HEK293T (cell line): ENCODE measurements around the gene LPIN3.

Source experiments
- CTCF ChIA-PET: fragments of 350-600 bp; formaldehyde crosslinking; extraction: SDS; loops from one replicate; lab custom pipeline; 2021; ENCODE audit warnings: antibody characterized with exemption, inconsistent platforms; lab: Yijun Ruan, JAX
- POLR2A ChIA-PET: fragments of 350-600 bp; formaldehyde crosslinking; extraction: SDS; loops from one replicate; lab custom pipeline; 2020; ENCODE audit warnings: antibody characterized with exemption, inconsistent platforms; lab: Yijun Ruan, JAX
- DNase-seq: peaks from one replicate; pipeline ENCODE4 v3.0.0; 2012; ENCODE audit warnings: mixed read lengths; ENCODE audit errors: extremely low spot score
- ARNT ChIP-seq: fragments of 450-650 bp; IDR thresholded peaks from 2 replicates; pipeline ENCODE4 v1.6.1; 2017; ENCODE audit warnings: mild to moderate bottlenecking
- BHLHE40 ChIP-seq: fragments of 450-650 bp; IDR thresholded peaks from 2 replicates; pipeline ENCODE4 v1.6.1; 2016; ENCODE audit warnings: mild to moderate bottlenecking, moderate library complexity, borderline replicate concordance
- CTBP1 ChIP-seq: fragments of 450-650 bp; IDR thresholded peaks from 2 replicates; pipeline ENCODE4 v1.6.1; 2016; ENCODE audit warnings: borderline replicate concordance
- ELF4 ChIP-seq: fragments of 450-650 bp; IDR thresholded peaks from 2 replicates; pipeline ENCODE4 v1.6.1; 2017; ENCODE audit warnings: antibody characterized with exemption
- FOXA1 ChIP-seq: fragments of 450-650 bp; IDR thresholded peaks from 2 replicates; pipeline ENCODE4 v1.6.1; 2016; ENCODE audit warnings: mild to moderate bottlenecking
- FOXK2 ChIP-seq: fragments of 450-650 bp; IDR thresholded peaks from 2 replicates; pipeline ENCODE4 v1.6.1; 2016; ENCODE audit warnings: mild to moderate bottlenecking
- FOXM1 ChIP-seq: fragments of 450-650 bp; IDR thresholded peaks from 2 replicates; pipeline ENCODE4 v1.6.1; 2017; ENCODE audit warnings: mild to moderate bottlenecking, borderline replicate concordance
- L3MBTL2 ChIP-seq: fragments of 450-650 bp; conservative IDR thresholded peaks from 2 replicates; pipeline ENCODE4 v1.6.1; 2016; ENCODE audit warnings: mild to moderate bottlenecking
- LEF1 ChIP-seq: fragments of 450-650 bp; IDR thresholded peaks from 2 replicates; pipeline ENCODE4 v1.6.1; 2017; ENCODE audit warnings: mild to moderate bottlenecking, borderline replicate concordance
- NFRKB ChIP-seq: fragments of 450-650 bp; IDR thresholded peaks from 2 replicates; pipeline ENCODE4 v1.6.1; 2016; ENCODE audit warnings: mild to moderate bottlenecking, moderate library complexity
- PKNOX1 ChIP-seq: fragments of 450-650 bp; IDR thresholded peaks from 2 replicates; pipeline ENCODE4 v1.6.1; 2016
- SP1 ChIP-seq: fragments of 450-650 bp; IDR thresholded peaks from 2 replicates; pipeline ENCODE4 v1.6.1; 2017
- SUZ12 ChIP-seq: fragments of 450-650 bp; IDR thresholded peaks from 2 replicates; pipeline ENCODE4 v1.6.1; 2016; ENCODE audit warnings: mild to moderate bottlenecking
- TARDBP ChIP-seq: fragments of 450-650 bp; IDR thresholded peaks from 2 replicates; pipeline ENCODE4 v1.6.1; 2016
- ZNF384 ChIP-seq: fragments of 450-650 bp; IDR thresholded peaks from 2 replicates; pipeline ENCODE4 v1.6.1; 2016

LPIN3 gene

GRCh38 chr20:41392295-41392694, 51.7 kb downstream of the LPIN3 start:
- DNase-seq, result no peak
- ChIA-PET POLR2A (no interaction called here), CTCF (no interaction called here)
- TF ChIP-seq PKNOX1 (no peak), TARDBP (no peak), CTBP1 (no peak), FOXA1 (no peak), ARNT (no peak), FOXM1 (no peak), SUZ12 (no peak)

DNA sequence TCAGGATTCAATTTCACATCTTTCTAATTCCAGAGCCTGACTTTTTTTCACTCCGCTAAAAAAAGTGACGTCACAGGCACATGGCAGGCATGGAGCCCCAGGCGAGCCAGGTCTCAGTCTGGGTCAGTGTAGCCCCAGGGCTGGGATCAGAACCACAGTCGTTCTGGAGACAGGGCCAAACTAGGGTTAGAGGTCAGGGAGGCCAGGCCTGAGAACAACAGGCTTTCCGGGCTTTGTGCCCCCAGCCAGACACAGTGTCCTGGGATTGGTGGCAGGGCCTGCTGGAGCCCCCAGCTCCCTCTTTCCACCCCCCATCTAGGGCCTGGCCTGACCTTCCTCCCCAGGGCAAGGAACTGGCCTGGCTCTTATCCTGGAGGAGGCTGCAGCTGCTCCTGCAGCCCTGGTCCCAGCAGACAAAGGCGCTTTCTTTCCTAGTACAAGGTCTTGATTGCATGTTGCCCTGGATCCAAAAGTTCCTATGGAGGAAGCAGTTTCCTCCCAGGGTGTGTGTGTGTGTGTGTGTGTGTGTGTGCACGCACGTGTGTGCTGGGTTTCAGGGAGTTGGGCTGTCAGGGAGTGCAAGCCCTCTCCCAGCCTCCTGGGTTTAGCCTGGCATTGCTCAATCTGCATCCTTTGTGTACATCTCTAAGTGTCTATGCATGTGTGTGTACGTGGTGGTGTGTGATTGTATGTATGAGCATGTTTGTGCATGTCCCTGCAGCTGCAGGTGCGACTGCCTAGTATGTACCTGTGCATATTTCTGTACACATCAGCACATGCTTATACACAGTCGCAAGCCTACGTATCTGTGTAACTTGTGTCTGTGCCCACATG, 52.5 kb downstream of the LPIN3 start:
- POLR2A ChIA-PET, result no interaction called here
- CTCF ChIA-PET, result no interaction called here

GRCh38 chr20:41393705-41394066, 53.1 kb downstream of the LPIN3 start:
- no peak for DNase-seq
- POLR2A ChIA-PET, result no interaction called here
- CTCF ChIA-PET, result no interaction called here
- TF ChIP-seq BHLHE40 (no peak), ELF4 (no peak), FOXM1 (no peak), CTBP1 (no peak), TARDBP (no peak), SUZ12 (no peak), FOXA1 (no peak), SP1 (no peak), ARNT (no peak), NFRKB (no peak)

More for the DNA sequence above, 52.5 kb downstream of the LPIN3 start:
- no peak for DNase-seq
- TF ChIP-seq FOXM1, result no peak
- no peak for TF ChIP-seq ARNT
- TF ChIP-seq PKNOX1, result no peak
- no peak for TF ChIP-seq SUZ12
- no peak for TF ChIP-seq FOXK2
- TF ChIP-seq LEF1, result no peak
- TF ChIP-seq NFRKB, result no peak
- TF ChIP-seq L3MBTL2, result no peak
- TF ChIP-seq CTBP1, result no peak
- TF ChIP-seq ELF4, result no peak

- TF ChIP-seq PKNOX1, result no peak
- TF ChIP-seq BHLHE40, result no peak
- TF ChIP-seq L3MBTL2, result no peak
- TF ChIP-seq ELF4, result no peak
- TF ChIP-seq ARNT, result no peak
- TF ChIP-seq NFRKB, result no peak
- no peak for TF ChIP-seq CTBP1
- ChIA-PET POLR2A (no interaction called here), CTCF (no interaction called here)
- DNase-seq, result no peak
Observed at GRCh38 chr20:41394081-41394480, 53.5 kb downstream of the LPIN3 start.

DNA sequence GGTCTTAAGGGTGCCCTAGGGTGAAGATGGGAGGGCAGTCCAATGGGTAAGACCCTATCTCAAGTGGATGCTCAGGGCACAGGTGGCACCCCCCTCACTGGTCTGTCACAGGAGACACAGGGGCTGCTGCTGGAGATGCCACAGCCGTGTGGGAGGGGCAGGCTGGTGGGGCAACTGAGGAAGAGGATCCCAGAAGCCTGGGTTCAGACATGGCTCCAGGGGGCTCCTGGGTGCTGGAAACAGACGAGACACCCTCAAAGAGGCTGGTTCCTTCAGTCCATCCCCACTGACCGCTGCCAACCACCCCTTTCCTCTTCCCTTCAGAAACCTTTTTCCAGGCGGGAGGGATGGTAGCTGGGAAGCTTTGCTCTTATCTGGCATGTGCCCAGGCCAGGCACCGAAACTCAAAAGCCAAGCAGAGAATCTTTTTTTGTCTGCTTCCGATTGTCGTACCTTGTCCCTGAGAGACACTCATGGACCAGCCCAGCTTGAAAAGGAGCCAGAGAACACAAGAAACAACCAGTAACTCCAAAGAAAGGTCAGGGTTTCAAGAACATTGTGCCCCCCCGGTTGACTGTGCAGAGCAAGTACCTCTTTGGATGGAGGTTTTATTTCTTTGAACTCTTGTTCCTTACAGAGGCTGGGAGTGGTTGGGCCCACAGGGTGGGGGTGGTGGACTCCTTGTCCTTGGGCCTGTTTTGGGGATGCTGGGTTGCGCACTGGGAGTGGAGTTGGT, 54.5 kb downstream of the LPIN3 start:
- CTCF ChIA-PET, result no interaction called here
- DNase-seq, result no peak
- TF ChIP-seq L3MBTL2 (no peak), SUZ12 (no peak), PKNOX1 (no peak), FOXA1 (no peak), SP1 (no peak), ZNF384 (no peak)
- POLR2A ChIA-PET, result no interaction called here
